Ureter (tissue), 1 donor: ENCODE data around the gene TAS2R41. TPM values are rescaled to one million over a fixed set of nuclear protein-coding genes. Genes with fewer than 3 reads are reported as not detected.

Experiments used
- DNase-seq: peaks from one replicate; pipeline ENCODE4 v3.0.0-alpha.2; 2020; ENCODE audit warnings: low spot score
- total RNA-seq: library from RNA; stranded (reverse); gene quantifications from one replicate; pipeline ENCODE4 v1.2.4, GENCODE V29; 2023
- donor health status: DM: yes; HTN: yes; CAD: no.

Gene TAS2R41
- total RNA-seq, 1 donor from 2014 or later = not detected

- DNase-seq = no peak
Measured at GRCh38 chr7:143492799-143493739, 15.4 kb downstream of the TAS2R41 start.

DNA sequence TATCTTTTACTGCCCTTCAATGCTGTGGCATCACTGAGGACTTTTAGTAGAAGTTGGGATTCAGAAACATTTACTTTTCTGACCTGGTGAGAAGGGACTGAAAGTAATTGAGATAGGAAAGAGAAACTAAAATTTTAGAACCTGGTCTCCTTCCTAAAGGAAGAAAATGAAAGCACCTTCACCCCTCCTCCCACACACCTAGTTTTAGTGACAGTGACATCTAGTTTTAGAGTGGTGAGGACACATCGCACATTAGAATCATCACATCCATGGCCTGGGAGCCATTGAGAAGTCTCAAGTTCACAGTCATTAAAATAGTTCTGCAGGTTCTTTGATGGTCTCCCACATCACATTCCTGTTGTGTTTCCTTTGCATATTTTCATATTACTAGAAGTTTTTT lies 16.1 kb downstream of the TAS2R41 start:
- DNase-seq = no peak

DNA sequence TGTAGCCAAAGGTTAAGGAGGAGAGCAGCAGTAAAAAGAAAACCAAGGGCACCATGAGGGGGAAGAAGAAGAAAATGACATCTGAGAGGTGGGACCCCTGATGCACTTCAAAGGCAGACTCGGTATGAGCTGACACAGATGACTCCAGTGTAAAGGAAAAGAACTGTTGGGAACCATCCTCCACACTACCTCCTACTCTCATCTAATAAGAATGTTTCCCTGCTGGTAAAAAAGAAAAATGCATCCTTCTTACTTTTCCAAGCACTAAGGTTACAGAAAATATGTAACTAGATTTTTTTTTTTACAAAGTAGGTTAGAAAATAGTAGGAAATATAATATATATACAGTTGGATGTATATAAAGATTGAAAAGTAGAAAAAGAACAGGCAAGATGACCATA lies 16.9 kb downstream of the TAS2R41 start:
- DNase-seq = no peak

GRCh38 chr7:143495851-143496250 lies 18.2 kb downstream of the TAS2R41 start:
- no peak for DNase-seq

DNA sequence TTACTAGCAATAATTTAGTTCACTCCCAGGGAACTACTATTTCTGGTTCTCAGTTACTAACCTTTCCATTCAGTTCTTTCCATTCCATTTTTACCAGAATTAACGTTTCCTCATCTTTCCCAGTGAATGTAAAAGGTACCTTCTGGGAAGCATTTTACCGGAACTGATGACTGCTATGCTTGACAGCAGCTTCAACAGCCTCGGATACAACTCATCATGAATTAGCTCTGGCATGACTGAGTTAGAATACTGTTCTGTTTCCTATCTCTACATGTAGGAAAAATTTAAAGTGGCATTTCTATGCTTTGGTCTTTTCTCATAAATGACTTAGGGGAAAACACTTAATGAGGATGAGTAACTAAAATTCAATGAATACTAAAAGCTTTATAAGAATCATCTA lies 18.6 kb downstream of the TAS2R41 start:
- DNase-seq = no peak

DNA sequence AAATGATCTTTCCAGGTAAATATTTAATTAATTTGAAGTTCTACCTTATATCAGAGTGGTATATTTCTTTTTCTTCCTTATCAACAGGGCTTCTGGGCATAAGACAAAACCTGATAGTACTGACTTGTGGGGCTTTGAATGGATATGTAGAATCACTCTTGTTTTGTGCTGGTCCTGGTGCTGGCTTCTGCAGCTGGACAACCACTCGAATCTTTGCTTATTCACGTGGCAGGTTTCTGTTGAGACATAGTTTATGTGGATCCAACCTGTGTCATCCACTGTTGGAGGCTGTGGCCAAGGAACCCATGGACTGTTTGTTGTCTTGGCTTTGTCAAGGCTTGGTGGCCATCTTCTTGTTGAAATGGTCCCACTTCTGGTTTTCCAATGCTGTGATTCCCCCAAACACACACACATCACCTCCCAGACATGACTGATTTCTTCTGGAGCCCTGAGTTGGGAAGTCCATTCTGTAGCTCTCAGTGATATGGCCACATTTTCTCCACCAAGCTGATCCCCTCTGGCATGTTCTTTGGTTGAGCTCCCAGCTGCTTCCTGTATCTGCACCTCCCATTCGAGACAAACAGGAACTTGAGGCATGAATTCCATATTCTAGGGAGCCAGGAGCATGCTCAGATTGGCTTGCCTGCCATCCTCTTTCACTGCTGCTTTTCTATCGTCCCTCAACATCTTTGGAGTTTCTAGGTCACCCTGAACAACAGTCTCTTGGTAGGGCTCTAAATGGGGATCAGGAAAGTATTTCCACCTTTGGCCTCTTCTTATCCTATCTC lies 19.5 kb downstream of the TAS2R41 start:
- no peak for DNase-seq

DNA sequence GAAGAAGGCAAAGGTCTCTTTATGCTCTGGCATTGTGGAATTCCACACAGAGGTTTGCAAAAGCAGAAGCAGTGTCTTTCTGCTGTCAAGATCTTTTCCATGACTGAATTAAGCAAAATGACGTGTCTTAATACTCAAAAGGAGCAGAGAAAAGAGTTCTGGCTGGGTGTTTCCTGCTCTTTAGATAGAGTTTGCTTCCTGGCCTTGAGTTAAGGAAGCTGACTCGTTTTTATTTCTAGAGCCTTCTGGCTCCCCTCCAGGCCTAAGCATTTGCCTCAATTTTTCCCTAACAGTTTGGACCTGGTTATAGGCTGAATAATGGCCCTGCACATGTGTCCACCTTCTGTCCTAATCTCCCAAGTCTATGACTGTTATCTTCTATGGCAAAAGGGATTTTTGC lies 21.6 kb downstream of the TAS2R41 start:
- DNase-seq = no peak

- no peak for DNase-seq
Measured at GRCh38 chr7:143499743-143500348, 22.2 kb downstream of the TAS2R41 start.

- DNase-seq = no peak
Measured at GRCh38 chr7:143503261-143503660, 25.6 kb downstream of the TAS2R41 start.

GRCh38 chr7:143504215-143504936 lies 26.7 kb downstream of the TAS2R41 start:
- DNase-seq = no peak

- DNase-seq = no peak
Measured at GRCh38 chr7:143504937-143505297, 27.2 kb downstream of the TAS2R41 start.

DNA sequence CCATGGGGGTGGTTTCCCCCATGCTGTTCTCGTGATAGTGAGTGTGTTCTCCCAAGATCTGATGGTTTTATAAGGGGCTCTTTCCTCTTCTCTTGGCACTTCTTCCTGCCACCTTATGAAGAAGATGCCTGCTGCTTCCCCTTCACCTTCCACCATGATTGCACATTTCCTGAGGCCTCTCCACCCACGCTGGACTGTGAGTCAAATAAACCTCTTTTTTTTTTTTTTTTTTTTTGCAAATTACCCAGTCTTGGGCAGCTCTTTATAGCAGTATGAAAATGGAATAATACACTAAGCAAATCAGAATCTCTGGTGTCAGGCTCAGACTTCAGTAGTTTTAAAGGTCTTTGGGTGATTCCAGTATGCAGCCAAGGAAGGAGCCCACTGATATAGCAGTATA lies 28.2 kb downstream of the TAS2R41 start:
- no peak for DNase-seq

DNA sequence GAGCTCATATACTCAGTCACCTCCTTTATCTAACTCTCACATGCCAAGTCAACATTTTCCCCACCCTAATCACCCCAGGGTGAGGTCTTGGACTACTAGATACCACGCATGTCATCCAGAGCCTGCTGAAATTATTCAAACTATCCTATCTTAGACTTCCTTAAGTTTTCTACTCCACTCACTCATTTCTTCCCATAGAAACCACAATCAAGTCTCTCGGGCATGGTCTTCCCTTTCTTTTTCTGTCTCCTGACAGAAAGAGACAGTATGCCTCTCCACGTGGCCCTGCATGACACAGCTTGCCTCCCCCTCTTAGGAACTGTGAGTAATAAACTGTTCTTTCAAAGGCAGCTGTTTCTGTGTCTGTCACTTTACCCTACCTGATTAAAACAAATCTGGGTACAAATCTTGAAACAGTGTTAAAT lies 29.4 kb downstream of the TAS2R41 start:
- DNase-seq = no peak

- no peak for DNase-seq
Measured at GRCh38 chr7:143507534-143508055, 29.9 kb downstream of the TAS2R41 start.

DNA sequence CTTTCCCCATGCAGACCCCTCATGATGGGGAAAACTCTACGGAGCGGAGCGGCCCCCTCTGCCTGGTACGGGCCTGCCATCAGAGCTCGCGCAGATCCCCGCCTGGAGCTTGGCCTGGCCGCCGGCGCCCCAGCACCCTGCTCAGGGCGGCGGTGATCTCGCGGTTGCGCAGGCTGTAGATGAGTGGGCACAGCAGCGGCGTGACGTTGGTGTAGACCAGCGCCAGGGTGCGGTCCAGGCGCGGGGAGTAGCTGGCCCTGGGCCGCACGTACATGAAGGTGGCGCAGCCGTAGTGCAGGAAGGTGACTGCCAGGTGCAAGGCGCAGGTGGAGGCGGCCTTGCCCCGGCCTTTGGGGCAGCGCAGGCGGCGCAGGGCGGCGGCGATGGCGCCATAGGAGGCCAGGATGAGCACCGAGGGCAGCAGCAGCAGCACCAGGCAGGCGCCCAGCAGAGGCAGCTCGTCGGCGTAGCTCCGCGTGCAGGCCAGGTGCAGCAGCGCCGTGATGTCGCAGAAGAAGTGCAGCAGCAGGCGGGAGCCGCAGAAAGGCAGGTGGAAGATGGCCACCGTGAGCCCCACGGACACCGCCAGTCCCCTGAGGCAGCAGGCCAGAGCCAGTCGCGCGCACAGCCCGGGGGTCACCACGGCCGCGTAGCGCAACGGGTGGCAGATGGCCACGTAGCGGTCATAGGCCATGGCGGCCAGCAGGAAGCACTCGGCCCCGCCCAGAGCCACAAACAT lies 33.4 kb downstream of the TAS2R41 start:
- no peak for DNase-seq

DNA sequence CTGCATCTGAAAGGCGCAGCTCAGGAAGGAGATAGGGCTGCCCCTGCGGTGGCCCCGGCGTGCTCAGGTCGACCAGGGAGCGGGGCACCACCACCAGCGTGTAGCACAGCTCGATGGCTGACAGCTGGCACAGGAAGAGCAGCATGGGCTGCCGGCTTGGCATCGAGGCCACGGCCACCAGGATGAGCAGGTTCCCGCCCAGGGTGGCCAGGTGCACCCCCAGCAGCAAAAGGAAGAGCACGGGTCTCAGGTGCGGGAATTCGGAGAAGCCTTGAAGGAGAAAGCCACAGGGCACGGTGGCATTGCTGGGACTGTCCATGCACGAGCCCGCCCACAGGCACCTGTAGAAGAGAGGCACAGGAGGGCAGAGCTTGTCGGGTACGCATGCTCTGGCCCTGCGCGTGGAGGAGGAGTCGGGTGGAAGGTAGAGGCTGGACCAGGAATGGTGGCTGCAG lies 33.9 kb downstream of the TAS2R41 start:
- no peak for DNase-seq

GRCh38 chr7:143512488-143513340 lies 35.0 kb downstream of the TAS2R41 start:
- no peak for DNase-seq

DNA sequence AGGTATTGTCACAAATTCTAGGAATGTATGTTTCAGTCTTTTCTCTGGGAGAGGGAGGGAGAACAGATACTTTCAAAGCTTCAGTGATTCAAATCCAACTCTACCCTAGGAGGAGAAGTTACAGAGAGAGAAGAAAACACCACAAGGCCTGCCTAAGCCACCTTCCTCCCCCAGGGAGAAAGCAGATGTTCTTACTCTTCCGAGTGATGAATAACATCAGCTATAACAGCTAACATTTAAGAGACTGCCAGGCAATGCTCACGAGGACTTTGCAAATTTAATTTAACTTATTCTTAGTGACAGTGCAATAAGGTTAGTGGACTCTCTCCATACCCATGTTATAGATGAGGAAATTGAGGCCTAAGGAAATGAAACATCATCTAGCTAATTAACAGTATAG lies 36.8 kb downstream of the TAS2R41 start:
- DNase-seq = no peak

GRCh38 chr7:143514995-143515735 lies 37.5 kb downstream of the TAS2R41 start:
- DNase-seq = no peak
